Fibroblast of skin of back (primary cell): ENCODE measurements around the gene KIDINS220. TPM values are rescaled to one million over a fixed set of nuclear protein-coding genes. Genes with fewer than 3 reads are reported as not detected.

Experiments
- DNase-seq: peaks from one replicate; pipeline ENCODE4 v3.0.0-alpha.2; 2013
- polyA plus RNA-seq, 2 experiments: library from polyadenylated mRNA; unstranded; fragments of 120-200 nt; gene quantifications; one replicate each; pipeline ENCODE4 v1.2.1, GENCODE V29; 2013; ENCODE audit not compliant: insufficient read length in 2 of 2

The KIDINS220 gene
- 30.4 TPM for polyA plus RNA-seq (2013, experiment 1 of 2; ENCODE audit: insufficient read length)
- polyA plus RNA-seq (2013, experiment 2 of 2; ENCODE audit: insufficient read length): 33.5 TPM

- peak; percentile 85 for DNase-seq
Measured at GRCh38 chr2:8836971-8837794, at the start of gene KIDINS220. Gene KIDINS220 (minus strand): TSS chr2:8837613. CDS start chr2:8827093, 10,520 bp downstream.

- DNase-seq: no peak
Measured at GRCh38 chr2:8886876-8887275, 49.5 kb upstream of the KIDINS220 start.

- no peak for DNase-seq
Measured at GRCh38 chr2:8886202-8886518, 48.7 kb upstream of the KIDINS220 start.

- no peak for DNase-seq
Measured at GRCh38 chr2:8885449-8886201, 48.2 kb upstream of the KIDINS220 start.

GRCh38 chr2:8884812-8885211 lies 47.4 kb upstream of the KIDINS220 start:
- DNase-seq: no peak

- DNase-seq: peak; percentile 17
Measured at GRCh38 chr2:8882094-8882493, 44.7 kb upstream of the KIDINS220 start.

- DNase-seq: no peak
Measured at GRCh38 chr2:8877894-8878293, 40.5 kb upstream of the KIDINS220 start.

- DNase-seq: no peak
Measured at GRCh38 chr2:8877332-8877731, 39.9 kb upstream of the KIDINS220 start.

GRCh38 chr2:8876628-8877027 lies 39.2 kb upstream of the KIDINS220 start:
- DNase-seq: no peak

- peak; percentile 56 for DNase-seq
Measured at GRCh38 chr2:8872821-8873432, 35.5 kb upstream of the KIDINS220 start.

- DNase-seq: no peak
Measured at GRCh38 chr2:8870441-8870840, 33.0 kb upstream of the KIDINS220 start.

- DNase-seq: no peak
Measured at GRCh38 chr2:8867363-8867762, 29.9 kb upstream of the KIDINS220 start.

- DNase-seq: no peak
Measured at GRCh38 chr2:8863331-8863953, 26.0 kb upstream of the KIDINS220 start.

- DNase-seq: no peak
Measured at GRCh38 chr2:8862230-8862629, 24.8 kb upstream of the KIDINS220 start.

GRCh38 chr2:8861797-8862196 lies 24.4 kb upstream of the KIDINS220 start:
- DNase-seq: no peak

- DNase-seq: no peak
Measured at GRCh38 chr2:8860239-8860638, 22.8 kb upstream of the KIDINS220 start.

- DNase-seq: no peak
Measured at GRCh38 chr2:8858910-8859309, 21.5 kb upstream of the KIDINS220 start.

- DNase-seq: no peak
Measured at GRCh38 chr2:8858264-8858663, 20.9 kb upstream of the KIDINS220 start.

- DNase-seq: peak; percentile 75
Measured at GRCh38 chr2:8857709-8858108, 20.3 kb upstream of the KIDINS220 start.

GRCh38 chr2:8856176-8856575 lies 18.8 kb upstream of the KIDINS220 start:
- no peak for DNase-seq

GRCh38 chr2:8855010-8855409 lies 17.6 kb upstream of the KIDINS220 start:
- no peak for DNase-seq

GRCh38 chr2:8853426-8853825 lies 16.0 kb upstream of the KIDINS220 start:
- DNase-seq: no peak
